ENCODE measurements around the gene USH1G.

Gene USH1G

DNA sequence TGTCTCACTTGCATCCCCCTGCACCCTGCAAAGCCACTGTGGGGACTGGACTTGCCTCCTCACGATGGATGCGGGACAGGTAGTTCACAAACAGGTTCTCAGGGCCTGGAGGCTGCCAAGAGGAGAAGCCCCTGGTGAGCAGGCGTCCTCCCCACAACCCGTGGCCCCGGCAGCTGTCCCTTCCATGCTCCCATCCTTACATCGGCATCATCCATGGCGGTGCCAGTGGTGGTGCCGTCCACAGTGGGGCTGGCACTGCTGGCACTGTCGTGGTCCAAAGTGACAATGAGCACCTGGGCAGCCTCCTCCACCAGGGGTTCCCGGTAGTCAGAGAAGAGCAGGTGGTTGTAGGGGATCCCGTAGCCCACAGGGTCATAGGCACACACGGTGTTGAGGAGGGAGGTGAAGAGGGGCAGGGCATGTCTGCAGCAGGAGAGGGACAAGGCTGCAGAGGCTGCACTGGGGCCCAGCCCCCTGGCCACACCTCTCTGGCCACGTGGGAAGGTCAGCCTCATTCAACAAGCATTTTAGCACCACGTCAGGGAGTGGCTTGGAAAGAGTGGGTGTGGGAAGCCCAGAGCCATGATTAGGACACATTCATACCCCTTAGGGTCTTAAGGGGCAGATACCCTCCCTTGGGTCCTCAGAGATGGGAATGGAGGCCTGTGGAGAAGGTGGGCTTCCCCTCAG is 36.9 kb upstream of the USH1G start:
- H4K20me1 ChIP-seq (ENCODE audit: insufficient read depth, low read length), result no peaks in the 10 kb centered on the region
- no peaks in the 10 kb centered on the region for H3K79me2 ChIP-seq (ENCODE audit: low read length)
- H3K4me2 ChIP-seq (ENCODE audit: low read depth, low read length), result no peak overlapping the region
- H3K27me3 ChIP-seq (replicated peaks; ENCODE audit: insufficient read depth, low read length), result peaks cover 29% of the 10 kb centered on the region
- no peak overlapping the region for H3K9ac ChIP-seq (ENCODE audit: low read length)
- no peaks in the 10 kb centered on the region for H3K36me3 ChIP-seq (replicated peaks; ENCODE audit: insufficient read depth, low read length)
- no peak overlapping the region for H3K4me3 ChIP-seq (ENCODE audit: low read length)
- no peaks in the 10 kb centered on the region for H3K9me2 ChIP-seq (replicated peaks; ENCODE audit: insufficient read depth, low read length)
- no peak for DNase-seq
- H3K9me3 ChIP-seq (replicated peaks; ENCODE audit: insufficient read depth, low read length), result no peaks in the 10 kb centered on the region
- no peaks in the 10 kb centered on the region for H3F3A ChIP-seq (ENCODE audit: insufficient read depth, low read length)
- H3K27ac ChIP-seq (ENCODE audit: low read length), result no peak overlapping the region
- H2AFZ ChIP-seq (ENCODE audit: low read length), result no peak overlapping the region
- TF ChIP-seq, protein P1, sequence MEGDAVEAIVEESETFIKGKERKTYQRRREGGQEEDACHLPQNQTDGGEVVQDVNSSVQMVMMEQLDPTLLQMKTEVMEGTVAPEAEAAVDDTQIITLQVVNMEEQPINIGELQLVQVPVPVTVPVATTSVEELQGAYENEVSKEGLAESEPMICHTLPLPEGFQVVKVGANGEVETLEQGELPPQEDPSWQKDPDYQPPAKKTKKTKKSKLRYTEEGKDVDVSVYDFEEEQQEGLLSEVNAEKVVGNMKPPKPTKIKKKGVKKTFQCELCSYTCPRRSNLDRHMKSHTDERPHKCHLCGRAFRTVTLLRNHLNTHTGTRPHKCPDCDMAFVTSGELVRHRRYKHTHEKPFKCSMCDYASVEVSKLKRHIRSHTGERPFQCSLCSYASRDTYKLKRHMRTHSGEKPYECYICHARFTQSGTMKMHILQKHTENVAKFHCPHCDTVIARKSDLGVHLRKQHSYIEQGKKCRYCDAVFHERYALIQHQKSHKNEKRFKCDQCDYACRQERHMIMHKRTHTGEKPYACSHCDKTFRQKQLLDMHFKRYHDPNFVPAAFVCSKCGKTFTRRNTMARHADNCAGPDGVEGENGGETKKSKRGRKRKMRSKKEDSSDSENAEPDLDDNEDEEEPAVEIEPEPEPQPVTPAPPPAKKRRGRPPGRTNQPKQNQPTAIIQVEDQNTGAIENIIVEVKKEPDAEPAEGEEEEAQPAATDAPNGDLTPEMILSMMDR (IDR thresholded peaks at IDR 0.05; ENCODE audit: low read length), result no peak
- TF ChIP-seq EZH2phosphoT487 (IDR thresholded peaks at IDR 0.05; ENCODE audit: low read length) (no peak), EZH2 (optimal IDR thresholded peaks at IDR 0.05; ENCODE audit: low read depth, low read length) (no peak)
- peaks cover 4% of the 10 kb centered on the region for H3K4me1 ChIP-seq (ENCODE audit: low read length)

- Histone ChIP-seq H3K79me2 (ENCODE audit: low read length) (no peaks in the 10 kb centered on the region), H4K20me1 (ENCODE audit: insufficient read depth, low read length) (no peaks in the 10 kb centered on the region), H3K9me2 (replicated peaks; ENCODE audit: insufficient read depth, low read length) (no peaks in the 10 kb centered on the region), H3F3A (ENCODE audit: insufficient read depth, low read length) (no peaks in the 10 kb centered on the region), H3K27me3 (replicated peaks; ENCODE audit: insufficient read depth, low read length) (peaks cover 44% of the 10 kb centered on the region), H2AFZ (ENCODE audit: low read length) (no peak overlapping the region), H3K4me3 (ENCODE audit: low read length) (no peak overlapping the region), H3K4me1 (ENCODE audit: low read length) (peaks cover 4% of the 10 kb centered on the region), H3K27ac (ENCODE audit: low read length) (no peak overlapping the region), H3K9me3 (replicated peaks; ENCODE audit: insufficient read depth, low read length) (no peaks in the 10 kb centered on the region), H3K9ac (ENCODE audit: low read length) (no peak overlapping the region), H3K4me2 (ENCODE audit: low read depth, low read length) (no peak overlapping the region), H3K36me3 (replicated peaks; ENCODE audit: insufficient read depth, low read length) (no peaks in the 10 kb centered on the region)
- TF ChIP-seq EZH2 (optimal IDR thresholded peaks at IDR 0.05; ENCODE audit: low read depth, low read length), result no peak
- TF ChIP-seq, protein P1 (IDR thresholded peaks at IDR 0.05; ENCODE audit: low read length), result peak; percentile 88
- peak; percentile 54 for DNase-seq
Measured at GRCh38 chr17:74957935-74958740, 35.1 kb upstream of the USH1G start.

- Histone ChIP-seq H3K4me2 (ENCODE audit: low read depth, low read length) (no peak overlapping the region), H2AFZ (ENCODE audit: low read length) (no peak overlapping the region), H3K9me2 (replicated peaks; ENCODE audit: insufficient read depth, low read length) (no peaks in the 10 kb centered on the region), H3K4me3 (ENCODE audit: low read length) (no peak overlapping the region), H3K9ac (ENCODE audit: low read length) (no peak overlapping the region), H3F3A (ENCODE audit: insufficient read depth, low read length) (no peaks in the 10 kb centered on the region), H3K4me1 (ENCODE audit: low read length) (peaks cover 4% of the 10 kb centered on the region), H3K79me2 (ENCODE audit: low read length) (no peaks in the 10 kb centered on the region), H3K27me3 (replicated peaks; ENCODE audit: insufficient read depth, low read length) (peaks cover 62% of the 10 kb centered on the region), H3K27ac (ENCODE audit: low read length) (no peak overlapping the region), H3K36me3 (replicated peaks; ENCODE audit: insufficient read depth, low read length) (no peaks in the 10 kb centered on the region), H4K20me1 (ENCODE audit: insufficient read depth, low read length) (no peaks in the 10 kb centered on the region), H3K9me3 (replicated peaks; ENCODE audit: insufficient read depth, low read length) (no peaks in the 10 kb centered on the region)
- no peak for TF ChIP-seq EZH2 (optimal IDR thresholded peaks at IDR 0.05; ENCODE audit: low read depth, low read length)
- TF ChIP-seq, protein P1 (IDR thresholded peaks at IDR 0.05; ENCODE audit: low read length), result no peak
- no peak for TF ChIP-seq EZH2phosphoT487 (IDR thresholded peaks at IDR 0.05; ENCODE audit: low read length)
- no peak for DNase-seq
Measured at GRCh38 chr17:74956093-74956492, 33.0 kb upstream of the USH1G start.

All from MM.1S (cell line).